Loucy (cell line): ENCODE results near the gene TES.

Experiments
- CTCF ChIP-seq: fragments of 200-600 bp; sonication (generic); conservative IDR thresholded peaks from 2 replicates; pipeline ENCODE4 v1.5.1; 2014; ENCODE audit warnings: mild to moderate bottlenecking, antibody characterized with exemption, low read length
- EZH2phosphoT487 ChIP-seq: fragments of 200-600 bp; IDR thresholded peaks from 2 replicates; pipeline ENCODE4 v1.6.1; 2018; ENCODE audit warnings: antibody characterized with exemption, mild to moderate bottlenecking, moderate library complexity, borderline replicate concordance

GRCh38 chr7:116293633-116294032 is 83.3 kb downstream of the TES start:
- TF ChIP-seq CTCF (no peak), EZH2phosphoT487 (no peak)
